GM18861 (cell line): Measurements from ENCODE around the gene ALAS2.
"Not testable (repeated sequence)": the region's sequence is repeated elsewhere in the genome, so short reads cannot be mapped to it uniquely, and the experiment has no call there.

Experiments
- ATAC-seq: cut with Tn5 transposase; IDR thresholded peaks from one replicate; pipeline ENCODE4 v1.9.1; 2021; ENCODE audit not compliant: unreplicated experiment

ALAS2 gene

DNA sequence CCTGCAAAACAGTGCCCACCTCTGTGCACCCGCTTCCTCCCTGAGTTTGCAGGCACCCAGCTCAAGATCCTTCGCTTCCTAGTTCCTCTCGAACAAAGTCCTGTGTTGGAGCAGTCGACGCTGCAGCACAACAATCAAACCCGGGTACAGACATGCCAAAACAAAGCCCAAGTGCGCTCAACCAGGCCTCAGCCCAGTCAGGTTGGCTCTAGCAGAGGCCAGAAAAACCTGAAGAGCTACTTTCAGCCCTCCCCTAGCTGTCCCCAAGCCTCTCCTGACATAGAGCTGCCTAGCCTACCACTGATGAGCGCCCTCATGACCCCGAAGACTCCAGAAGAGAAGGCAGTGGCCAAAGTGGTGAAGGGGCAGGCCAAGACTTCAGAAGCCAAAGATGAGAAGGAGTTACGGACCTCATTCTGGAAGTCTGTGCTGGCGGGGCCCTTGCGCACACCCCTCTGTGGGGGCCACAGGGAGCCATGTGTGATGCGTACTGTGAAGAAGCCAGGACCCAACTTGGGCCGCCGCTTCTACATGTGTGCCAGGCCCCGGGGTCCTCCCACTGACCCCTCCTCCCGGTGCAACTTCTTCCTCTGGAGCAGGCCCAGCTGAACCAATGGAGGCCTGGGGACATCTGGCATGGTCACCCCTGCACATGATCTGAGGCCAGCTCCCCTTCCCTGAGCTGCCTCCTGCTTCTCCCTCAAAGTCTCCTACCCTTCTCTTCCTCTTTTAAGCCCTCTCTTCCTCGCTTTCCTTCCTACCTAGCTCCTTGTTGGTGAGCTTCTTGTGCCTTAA is 23.8 kb downstream of the ALAS2 start:
- no peak for ATAC-seq

GRCh38 chrX:55005256-55005655 is 25.5 kb downstream of the ALAS2 start:
- no peak for ATAC-seq

DNA sequence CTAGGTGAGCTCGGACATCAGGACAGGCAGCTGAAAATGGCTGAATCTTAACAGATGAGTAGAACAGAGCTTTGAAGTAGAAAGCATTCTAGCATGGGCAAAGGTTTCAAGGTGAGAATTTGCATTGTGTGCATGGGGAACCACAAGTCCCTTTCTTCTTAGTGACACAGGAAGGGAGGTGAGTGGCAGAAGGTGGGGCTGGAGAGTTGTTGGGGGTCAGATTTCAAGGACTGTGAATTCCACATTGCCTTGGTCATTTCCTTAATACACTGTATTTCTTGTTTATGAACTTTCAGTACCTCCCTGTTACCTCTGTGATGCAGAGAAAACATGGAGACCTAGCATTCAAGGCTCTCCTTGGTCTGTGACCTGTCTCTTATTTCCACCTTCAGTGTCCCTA is 26.5 kb downstream of the ALAS2 start:
- no peak for ATAC-seq

DNA sequence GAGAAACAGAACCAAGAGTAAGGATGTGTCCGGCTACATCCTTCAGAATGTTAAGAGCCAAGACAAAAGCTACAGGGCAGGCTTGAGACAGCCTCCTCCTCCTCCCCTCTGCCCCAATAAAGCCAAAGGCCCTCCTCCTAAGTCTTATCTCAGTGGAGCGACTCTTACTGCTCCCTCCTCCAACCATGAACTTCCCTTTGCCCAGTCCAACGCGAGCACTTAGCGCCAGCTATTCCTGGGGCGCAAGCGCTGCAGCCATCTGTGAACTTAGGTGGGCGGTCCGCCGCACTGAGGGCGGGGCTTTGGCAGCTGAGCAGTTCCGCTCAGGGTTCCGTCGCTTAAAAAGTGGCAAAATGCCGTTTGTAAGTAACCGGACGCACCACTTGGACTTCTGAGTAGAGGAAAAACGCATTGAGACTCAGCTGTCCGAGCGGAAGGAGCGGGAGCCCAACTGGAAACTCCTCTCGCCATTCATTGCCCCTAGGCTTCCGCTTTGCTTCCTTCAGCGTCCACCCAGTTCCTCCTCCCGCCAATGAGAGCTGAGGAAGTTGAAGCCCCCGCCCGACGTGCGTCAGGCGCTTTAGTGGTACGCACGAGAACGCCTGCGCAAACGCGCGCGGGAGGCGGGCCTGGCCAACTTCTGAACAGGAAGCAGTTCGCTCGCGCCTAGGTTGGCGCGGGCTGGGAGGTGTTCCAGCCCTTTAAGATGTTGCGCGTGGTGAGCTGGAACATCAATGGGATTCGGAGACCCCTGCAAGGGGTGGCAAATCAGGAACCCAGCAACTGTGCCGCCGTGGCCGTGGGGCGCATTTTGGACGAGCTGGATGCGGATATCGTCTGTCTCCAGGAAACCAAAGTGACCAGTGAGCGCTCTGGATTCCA is 30.8 kb downstream of the ALAS2 start, which contains the start of gene APEX2:
Gene APEX2, plus strand, starts transcription at position 647 of the 882 bp plus-strand sequence. Its CDS starts 60 bp downstream, at position 707.
- ATAC-seq: peak; percentile 92

DNA sequence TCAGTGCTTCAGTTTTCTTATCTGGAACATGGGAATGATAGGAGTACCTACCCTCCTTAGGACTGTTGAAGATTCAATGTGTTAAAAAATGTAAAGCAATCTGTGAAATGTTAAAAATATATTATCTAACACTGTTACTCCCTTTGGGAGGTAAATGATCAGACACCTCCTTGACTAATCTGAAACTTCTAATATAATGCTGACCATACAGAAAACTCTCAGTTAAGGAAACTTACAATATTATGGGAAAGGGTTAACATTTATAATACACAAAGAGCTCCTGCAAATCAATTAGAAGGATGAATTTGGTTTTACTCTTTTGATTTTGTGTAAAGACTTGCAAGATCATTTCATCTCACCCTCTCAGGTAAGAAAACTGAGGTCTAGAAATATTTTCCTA is 35.2 kb downstream of the ALAS2 start:
- no peak for ATAC-seq

DNA sequence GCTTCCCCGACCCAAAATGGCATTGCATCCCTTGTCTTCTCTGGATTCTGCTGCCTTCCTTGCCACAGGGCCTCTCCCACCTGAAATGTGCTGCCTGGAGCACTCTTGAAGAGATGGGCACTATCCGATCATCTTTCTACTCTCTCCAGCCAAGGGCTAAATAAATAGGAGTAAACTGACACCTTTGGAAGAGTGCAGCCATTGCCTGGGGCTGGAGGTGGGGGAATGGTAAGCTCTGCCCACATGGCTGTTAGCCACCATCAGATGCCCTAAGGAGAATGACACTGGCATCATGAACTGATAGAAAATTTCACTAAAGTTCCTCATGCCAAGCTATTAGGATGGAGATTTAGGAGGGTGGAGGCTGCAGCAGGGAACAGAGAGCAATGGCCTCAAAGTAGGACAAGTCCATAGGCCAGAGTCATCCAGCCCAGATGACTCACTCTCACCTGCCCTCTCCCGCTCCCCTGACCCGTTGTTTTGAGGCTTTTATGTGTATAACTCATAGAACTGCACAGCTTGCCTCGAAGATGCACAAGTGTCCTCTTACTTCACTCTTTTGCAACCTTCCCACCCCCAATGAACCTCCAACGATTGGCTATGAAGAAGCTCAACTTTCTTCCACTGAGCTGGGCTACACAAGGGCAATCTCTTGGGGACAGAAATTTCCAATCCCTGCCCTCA is 36.0 kb downstream of the ALAS2 start:
- ATAC-seq: no peak

DNA sequence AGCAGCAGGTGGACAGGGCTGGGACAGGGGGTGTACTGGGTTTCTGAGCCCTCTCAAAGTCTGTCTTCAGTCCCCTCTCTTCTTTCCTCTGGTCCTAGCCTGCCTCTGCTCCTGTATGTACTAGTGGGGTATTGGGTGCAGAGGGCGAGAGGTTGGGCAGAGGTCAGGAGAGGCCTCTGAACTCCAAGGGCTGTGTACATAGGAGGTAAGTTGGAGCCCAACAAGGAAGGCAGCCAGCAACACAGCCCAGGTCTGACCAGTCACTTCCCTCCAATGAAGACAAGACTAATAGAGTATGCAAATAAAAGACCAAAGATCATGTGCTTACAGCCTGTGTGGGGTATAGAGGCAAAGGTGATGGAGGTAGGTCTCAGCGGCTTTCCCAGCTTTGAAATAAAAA is 36.7 kb downstream of the ALAS2 start, which contains the start of gene PFKFB1:
Gene PFKFB1, minus strand, starts transcription at position 90 of the 400 bp plus-strand sequence. CDS start 181 bp downstream, outside the sequence.
- ATAC-seq: no peak

DNA sequence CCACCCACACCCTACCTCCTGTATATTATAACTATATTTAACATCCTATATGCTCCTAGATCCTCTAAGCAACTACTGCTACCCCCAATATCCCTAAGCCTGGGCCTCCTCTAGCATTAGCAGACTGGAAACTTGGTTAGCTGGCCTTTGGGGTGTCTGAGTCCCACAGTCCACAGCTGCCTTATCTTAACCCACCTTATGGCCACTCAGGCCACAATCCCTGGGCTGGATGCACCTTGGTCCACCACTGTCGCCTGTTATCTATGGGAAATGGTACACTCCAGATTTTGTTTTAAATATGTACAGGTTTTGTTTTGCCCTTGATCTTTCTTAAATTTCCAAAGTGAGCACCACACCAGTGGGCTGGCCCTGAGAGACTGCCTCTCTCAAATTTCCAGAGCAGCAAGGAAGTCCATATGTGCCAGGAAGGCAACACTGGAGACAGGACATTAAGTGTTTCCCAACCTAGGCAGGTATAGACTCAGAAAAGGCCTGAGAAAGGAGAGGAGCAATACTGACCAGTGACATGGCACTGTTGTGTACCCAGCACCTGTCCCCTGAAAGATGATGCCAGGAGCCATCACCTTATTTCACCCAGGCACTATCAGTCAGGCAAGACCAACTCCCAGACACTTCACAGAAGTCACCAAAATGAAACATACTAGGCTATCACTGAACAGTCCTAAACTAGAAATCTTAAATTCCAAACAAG is 37.7 kb downstream of the ALAS2 start:
- no peak for ATAC-seq

DNA sequence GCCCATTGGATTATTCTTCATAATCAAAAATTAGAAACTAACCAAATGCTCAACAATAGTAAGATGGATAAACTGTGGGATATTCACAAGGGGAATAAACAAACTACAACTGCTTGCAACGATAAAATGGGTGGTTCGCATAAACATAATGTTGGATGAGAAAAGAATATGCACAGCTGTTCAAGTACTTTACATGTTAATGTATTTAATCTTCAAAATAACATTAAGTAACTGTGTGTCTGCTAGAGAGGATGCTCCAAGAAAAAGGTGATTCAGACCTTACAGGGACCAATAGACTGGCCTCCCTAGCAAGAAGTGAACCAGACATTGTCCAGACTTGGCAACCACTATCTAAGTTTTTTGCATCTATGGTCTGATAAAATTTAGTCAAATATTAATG is 39.1 kb downstream of the ALAS2 start:
- no peak for ATAC-seq

GRCh38 chrX:54983306-54983705 is 47.5 kb downstream of the ALAS2 start:
- not testable (repeated sequence) for ATAC-seq

DNA sequence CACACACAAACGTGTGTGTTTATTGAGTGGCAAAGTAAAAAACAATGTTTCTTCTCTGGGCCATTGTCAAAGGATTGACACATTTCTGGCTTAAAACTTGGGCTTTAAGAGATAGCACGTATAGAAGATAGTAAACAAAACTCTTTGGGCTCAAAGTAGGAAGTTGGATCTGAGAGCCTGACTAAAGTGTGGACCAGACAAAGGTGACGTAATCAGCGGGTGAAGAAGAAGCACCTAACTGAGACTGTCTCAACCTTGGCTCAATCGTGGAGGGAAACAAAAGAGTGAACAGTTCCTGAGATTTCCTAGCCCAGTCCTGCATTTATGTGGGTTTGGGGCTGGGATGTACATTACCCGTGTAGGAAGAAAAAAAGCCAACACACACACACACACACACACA is 50.4 kb downstream of the ALAS2 start:
- ATAC-seq: no peak

DNA sequence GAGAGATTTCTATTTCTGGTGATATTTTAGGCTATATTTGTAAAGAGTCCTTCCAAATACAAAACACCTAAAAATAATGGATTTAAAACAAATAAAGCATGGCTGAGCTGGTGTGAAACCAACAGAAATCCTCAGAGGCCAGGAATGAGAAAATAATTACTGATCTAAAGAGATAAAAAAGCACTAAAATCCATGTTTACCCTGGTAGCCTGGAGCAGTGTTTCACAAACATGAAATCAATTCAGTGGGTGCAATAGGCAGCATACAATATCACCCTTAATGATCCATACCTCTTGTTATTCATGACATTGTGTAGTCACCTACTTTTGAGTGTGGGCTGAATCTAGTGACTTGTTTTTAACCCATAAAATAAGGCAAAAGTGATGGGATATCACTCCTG is 51.3 kb downstream of the ALAS2 start:
- ATAC-seq: no peak

GRCh38 chrX:54978448-54978847 is 52.3 kb downstream of the ALAS2 start:
- no peak for ATAC-seq

DNA sequence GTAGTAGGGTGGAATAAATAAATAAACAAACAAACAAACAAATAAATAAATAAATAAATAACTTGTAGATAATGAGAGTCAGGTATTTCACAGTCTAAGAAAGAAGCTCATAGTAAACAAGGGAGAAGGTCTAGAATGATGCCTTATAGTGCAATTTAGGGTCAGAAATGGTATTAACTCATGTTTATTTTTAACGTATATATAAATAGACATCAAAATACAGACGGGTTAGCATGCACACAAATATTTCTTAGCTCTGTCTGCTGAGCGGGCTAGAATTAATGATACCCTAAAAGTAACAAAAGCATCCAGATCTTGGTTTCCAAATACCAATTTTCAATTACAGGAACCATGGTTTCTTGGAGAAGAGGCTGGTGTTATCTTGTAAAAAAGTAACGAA is 53.4 kb downstream of the ALAS2 start:
- ATAC-seq: no peak

- ATAC-seq: no peak
These were observed 65.8 kb downstream of the ALAS2 start for GRCh38 chrX:54964766-54965497.

GRCh38 chrX:54961750-54962149 is 69.0 kb downstream of the ALAS2 start:
- no peak for ATAC-seq
